ELR (cell line): ENCODE data around the gene ANKS1B.
A peak's percentile ranks its signal among the peaks of the same experiment; 100 is the strongest.

Experiments
- DNase-seq: peaks from one replicate; pipeline ENCODE4 v3.0.0-alpha.2; 2015; ENCODE audit warnings: low read depth

The ANKS1B gene

DNA sequence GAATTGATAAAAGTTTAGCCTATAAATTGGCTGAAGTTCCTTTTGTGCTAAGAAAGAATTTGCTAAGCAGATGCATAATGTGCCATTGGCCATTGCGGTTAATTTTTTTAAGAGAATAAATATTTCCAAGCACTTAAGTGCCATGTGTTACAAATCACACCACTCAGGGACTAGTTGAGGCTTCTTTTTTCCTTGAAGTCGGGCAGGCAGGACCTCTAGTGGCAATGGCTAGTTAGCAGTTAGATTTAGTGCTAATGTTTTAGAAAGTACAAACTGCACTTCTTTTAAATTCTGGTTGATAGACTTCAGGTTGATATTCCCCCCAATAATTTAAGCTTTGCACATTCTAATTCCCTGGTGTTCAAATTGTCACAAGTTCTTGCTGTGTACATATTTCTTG lies 1045.4 kb downstream of the ANKS1B start:
- DNase-seq, result peak; percentile 52

DNA sequence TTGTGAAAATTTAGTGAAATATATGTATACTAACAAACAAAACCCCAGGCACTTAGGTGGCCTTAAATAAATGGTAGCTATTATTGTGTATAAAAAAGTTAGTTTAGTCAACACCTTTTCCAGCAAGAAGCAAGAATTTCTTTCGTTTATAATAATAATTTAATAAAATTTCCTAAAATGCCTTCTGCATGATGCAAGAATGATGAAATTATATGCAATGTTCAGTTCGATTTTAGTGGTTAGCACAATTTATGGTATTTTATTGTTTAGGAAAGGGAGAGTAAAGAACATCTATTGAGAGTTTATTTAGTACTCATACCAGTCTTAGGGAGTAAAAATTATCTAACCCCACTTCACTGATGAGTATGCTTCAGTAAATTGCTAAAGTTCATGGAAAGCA lies 1048.9 kb downstream of the ANKS1B start:
- no peak for DNase-seq

GRCh38 chr12:98922871-98923270 lies 1061.9 kb downstream of the ANKS1B start:
- no peak for DNase-seq

DNA sequence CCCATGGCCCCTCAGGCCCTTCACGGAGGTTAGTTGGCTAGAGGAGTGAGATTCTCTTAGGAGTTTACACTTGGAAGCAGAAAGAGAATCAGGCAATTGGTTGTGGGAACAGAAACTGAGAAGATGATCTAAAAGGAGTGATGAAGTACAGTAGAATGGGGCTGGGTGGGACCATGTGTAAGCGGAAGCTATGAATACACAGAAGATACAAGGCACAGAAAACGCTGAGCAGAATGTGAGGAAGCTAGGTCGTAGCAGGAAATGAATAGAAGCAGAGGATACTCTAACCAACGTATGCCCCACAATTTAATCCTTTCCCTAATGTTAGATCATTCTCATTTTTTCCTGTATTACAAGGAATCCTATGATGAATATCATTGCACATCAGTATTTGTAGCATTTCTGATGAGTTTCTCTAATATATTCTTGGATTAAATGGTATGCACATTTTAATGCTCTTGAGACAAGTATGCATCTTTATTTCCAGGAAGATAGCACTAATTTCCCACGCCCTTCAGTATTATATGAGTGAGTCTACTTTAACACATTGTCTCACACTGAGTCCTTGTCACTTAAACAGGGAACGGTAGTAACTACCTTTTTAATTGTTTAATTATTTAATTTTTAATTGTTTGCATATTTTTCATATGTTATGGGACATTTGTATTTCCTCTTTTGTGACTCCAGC lies 1066.4 kb downstream of the ANKS1B start:
- no peak for DNase-seq

DNA sequence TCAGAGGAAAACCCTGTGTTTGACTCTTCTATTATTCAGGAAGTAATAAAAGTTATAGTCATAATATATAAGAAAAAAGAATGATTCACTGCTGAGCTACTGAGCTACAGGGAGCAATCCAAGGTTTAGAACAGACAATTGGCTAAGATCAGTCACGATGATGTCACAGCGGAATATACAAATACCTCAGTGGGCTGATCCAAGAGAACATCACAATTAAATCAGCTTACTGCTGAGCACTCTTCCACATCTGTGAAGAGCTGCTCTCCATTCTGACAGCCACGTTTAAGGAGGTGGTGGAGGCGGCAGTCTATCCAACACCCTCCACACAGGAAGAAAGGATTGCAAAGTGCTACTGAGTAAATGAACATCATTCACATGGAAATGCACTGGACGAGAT lies 1068.6 kb downstream of the ANKS1B start:
- no peak for DNase-seq

- no peak for DNase-seq
Measured at GRCh38 chr12:98912401-98912974, 1072.2 kb downstream of the ANKS1B start.

DNA sequence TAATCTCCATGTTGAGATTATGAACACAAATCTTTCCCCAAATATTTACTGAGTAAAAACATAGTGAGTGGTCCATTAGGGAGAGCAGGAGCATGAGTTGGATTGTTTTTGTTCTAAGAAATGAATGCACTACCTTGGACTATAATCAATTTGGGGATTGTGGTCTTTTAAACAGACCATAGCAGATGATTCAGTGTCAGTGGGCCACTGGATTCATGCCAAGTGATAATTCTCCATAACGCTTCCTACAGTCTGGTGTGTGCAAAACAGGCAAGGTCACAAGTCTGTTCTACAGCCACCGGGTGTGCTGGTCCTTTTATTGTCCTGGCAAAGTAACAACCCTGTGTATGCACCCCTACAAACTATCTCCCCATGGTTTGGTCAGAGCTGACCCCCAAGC lies 1073.3 kb downstream of the ANKS1B start:
- no peak for DNase-seq

DNA sequence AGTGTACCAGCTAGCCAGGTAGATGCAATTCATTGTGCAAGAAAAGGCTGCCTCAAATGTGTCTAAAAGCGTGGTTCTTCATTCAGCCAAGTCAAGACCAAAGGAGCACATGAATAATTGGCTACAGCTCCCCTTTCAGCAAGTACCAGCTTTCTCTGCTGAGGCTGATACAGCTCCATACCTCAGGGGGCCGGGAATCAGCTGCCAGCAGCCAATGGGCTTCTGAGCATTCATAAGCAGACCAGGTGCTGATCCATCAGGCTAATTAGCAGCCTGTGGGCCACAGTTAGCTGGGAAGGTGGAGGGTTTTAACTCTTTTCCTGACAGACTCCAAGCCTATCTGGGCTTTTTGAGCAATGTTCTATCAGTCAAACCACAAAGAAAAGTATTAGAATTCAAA lies 1075.0 kb downstream of the ANKS1B start:
- DNase-seq, result no peak

GRCh38 chr12:98908866-98909265 lies 1075.9 kb downstream of the ANKS1B start:
- no peak for DNase-seq

DNA sequence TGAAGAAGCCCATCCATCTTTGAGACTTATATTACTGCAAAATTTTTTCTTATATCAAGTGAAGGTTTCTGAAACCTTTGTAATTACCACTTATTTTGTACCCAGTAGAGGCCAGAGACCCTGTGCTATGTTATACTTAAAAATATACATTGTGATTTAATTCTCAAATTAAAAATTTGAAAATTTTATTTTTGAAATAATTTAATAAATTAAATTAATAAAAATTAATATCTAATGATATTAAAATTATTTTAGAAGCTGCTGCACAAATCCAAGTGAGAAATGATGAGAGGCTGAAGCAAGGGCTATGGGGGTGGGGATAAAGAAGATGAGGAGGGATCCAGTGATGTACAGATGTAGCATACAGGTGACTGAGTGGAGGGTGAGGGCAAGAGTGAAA lies 1080.9 kb downstream of the ANKS1B start:
- no peak for DNase-seq

DNA sequence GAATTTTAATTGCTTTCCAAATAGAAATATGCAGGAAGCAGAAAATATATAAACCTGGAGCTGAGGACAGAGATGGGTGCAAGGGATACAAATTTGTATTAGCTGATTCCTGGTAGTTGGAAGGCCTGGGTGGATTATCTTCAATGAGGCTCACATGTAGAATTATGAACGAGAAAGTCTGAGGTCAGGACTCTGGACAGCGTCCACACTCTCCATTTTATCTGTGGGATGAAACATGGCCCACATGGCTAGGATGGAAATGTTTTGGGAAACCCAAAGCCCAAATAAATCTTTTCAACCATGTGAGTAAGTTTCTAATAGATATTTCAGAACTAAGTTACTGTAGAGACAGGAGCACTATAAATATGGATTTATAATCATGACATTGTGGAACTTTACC lies 1083.5 kb downstream of the ANKS1B start:
- DNase-seq, result no peak

DNA sequence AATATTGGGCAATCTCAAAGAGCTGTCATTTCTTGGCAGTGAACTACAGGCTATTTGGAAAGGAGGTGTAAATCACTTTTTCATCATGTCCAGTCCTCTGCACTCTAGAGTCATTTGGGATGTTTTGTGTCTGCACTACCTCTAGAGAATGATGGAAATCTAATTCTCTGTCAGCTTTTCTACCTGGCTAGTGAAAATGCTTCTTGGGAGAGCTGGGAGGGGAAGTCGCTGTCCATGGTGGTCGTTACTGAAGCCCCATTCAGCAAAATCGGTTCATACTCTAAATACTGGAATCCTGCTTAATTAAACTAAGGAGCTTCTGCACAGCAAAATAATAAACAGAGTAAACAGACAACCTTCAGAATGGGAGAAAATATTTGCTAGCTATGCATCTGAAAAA lies 1087.8 kb downstream of the ANKS1B start:
- no peak for DNase-seq

DNA sequence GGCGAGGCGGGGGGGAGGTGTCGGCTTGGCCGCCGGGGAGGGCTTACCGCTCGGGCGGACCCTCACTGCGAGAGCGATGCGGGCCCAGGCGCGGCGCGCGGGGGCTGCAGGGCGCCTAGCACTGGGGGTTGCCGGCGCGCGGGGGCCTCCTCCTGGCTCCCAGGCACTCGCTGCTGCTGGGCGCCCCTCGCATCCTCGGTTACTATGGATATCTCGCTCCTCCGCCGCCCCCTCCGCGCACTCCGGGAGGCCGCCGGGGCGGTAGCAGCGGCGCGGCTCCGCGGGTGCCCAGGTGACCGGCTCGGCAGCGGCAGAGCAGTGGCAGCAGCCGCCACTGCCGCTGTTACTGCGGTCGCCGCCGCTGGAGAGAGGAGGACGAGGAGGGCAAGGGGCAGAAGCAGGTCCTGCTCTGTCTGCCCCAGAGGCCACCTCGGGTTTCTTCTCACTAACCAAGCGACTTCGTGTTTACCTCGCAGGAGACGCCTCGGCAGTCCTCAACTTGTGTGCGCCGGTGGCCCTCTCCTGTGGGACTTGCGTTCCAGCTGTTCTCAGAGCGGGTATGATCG lies 1089.6 kb downstream of the ANKS1B start:
- DNase-seq, result no peak

- DNase-seq, result no peak
Measured at GRCh38 chr12:98894412-98895085, 1090.2 kb downstream of the ANKS1B start.

- DNase-seq, result peak; percentile 4
Measured at GRCh38 chr12:98893675-98894411, 1090.9 kb downstream of the ANKS1B start.

DNA sequence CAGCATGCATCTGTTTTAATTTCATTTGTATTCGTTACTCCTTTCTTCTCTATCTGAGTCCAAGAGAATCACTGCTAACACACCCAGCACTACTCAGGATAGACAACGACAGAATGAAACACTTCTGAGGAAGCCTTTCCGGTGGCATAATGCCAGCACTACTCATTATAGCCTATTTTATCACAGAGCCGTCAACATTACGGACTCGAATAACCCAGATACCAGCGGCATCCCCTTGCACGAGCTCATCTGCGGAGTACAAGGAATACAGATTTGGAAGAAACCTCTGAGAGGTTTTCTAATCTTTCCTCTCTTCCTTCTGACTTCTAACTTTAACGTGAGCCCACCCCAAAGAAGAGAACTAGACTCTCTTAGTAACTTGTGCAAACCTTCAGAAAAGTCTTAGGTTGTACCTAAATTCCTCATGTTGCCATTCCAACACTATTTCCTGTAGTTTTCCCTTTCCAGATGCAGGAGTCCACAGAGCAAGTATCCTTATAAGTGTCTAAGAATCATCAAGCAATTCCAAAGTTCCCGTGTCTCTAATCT lies 1091.5 kb downstream of the ANKS1B start:
- DNase-seq, result peak; percentile 15

- no peak for DNase-seq
Measured at GRCh38 chr12:98885778-98886177, 1099.0 kb downstream of the ANKS1B start.

- DNase-seq, result no peak
Measured at GRCh38 chr12:98883231-98883630, 1101.5 kb downstream of the ANKS1B start.

GRCh38 chr12:98882526-98882925 lies 1102.2 kb downstream of the ANKS1B start:
- DNase-seq, result no peak

GRCh38 chr12:98873776-98874175 lies 1111.0 kb downstream of the ANKS1B start:
- no peak for DNase-seq

DNA sequence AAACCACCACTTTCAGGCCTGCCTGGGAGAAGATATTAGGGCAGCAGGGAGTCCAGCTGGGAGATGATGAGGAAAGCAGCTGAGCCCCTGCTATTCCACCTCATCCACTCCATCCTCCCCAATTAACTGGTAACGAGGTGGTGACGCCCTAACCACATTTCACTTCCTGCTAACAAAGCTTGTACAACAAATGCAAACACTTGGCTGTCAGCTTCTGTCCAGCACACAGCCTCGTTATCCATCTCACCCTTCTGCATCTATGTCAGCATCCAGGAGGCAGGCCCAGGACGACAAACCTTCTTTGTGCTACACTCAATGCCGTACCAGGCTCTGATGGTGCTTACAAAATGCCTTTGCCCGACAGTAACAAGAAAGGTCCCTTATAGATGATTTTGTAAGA lies 1114.2 kb downstream of the ANKS1B start:
- DNase-seq, result no peak

GRCh38 chr12:98869886-98870503 lies 1114.7 kb downstream of the ANKS1B start:
- DNase-seq, result no peak
